Epithelial cell of esophagus (primary cell): ENCODE results near the gene KIAA0586.
"Not testable (repeated sequence)": the region's sequence is repeated elsewhere in the genome, so short reads cannot be mapped to it uniquely, and the experiment has no call there.

ENCODE experiments used
- DNase-seq: peaks from one replicate; pipeline ENCODE4 v3.0.0; 2010; ENCODE audit warnings: low read depth
- H3K4me3 ChIP-seq: 2 replicates; pipeline ENCODE4 v1.5.1; 2011; ENCODE audit warnings: mild to moderate bottlenecking, low read length, control low read depth
- TF ChIP-seq, protein P1 (sequence below): IDR thresholded peaks from 2 replicates; pipeline ENCODE4 v1.5.1; 2011; ENCODE audit warnings: low read depth, mild to moderate bottlenecking, low read length, control low read depth, inconsistent platforms; ENCODE audit not compliant: insufficient read depth; ENCODE audit errors: missing control alignments

The KIAA0586 gene

DNA sequence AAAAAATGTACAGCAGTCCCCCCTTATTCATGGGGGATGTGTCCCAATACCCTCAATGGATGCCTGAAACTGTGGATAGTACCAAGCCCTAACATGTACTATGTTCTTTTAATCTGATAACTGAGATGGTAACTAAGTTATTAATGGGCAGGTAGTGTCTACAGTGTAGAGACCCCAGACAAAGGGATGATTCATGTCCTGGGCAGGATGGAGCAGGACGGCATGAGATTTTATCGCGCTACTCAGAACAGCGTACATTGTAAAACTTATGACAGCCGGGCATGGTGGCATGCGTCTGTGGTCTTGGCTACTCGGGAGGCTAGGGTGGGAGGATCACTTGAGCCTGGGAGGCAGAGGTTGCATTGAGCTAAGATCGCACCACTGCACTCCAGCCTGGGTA is 37.1 kb downstream of the KIAA0586 start:
- peak; percentile 42 for DNase-seq
- no peak overlapping the region for H3K4me3 ChIP-seq
- TF ChIP-seq, protein P1, sequence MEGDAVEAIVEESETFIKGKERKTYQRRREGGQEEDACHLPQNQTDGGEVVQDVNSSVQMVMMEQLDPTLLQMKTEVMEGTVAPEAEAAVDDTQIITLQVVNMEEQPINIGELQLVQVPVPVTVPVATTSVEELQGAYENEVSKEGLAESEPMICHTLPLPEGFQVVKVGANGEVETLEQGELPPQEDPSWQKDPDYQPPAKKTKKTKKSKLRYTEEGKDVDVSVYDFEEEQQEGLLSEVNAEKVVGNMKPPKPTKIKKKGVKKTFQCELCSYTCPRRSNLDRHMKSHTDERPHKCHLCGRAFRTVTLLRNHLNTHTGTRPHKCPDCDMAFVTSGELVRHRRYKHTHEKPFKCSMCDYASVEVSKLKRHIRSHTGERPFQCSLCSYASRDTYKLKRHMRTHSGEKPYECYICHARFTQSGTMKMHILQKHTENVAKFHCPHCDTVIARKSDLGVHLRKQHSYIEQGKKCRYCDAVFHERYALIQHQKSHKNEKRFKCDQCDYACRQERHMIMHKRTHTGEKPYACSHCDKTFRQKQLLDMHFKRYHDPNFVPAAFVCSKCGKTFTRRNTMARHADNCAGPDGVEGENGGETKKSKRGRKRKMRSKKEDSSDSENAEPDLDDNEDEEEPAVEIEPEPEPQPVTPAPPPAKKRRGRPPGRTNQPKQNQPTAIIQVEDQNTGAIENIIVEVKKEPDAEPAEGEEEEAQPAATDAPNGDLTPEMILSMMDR: no peak

DNA sequence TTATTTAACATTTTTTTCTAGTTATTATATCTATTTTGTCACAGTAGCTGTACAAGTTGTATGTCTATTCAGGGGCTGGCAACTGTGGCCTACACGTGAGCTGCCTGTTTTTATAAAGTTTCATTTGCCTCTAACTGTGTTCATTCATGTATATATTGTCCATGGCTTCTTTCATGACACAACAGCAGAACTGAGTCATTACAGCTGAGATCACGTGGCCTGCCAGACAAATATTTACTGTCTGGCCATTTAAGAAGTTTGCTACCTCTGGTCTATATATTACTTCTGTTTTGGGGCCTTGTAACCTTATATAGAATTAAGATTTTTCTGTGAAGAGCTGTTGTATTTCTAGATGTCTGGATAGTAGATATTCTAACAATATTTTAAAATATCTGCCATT is 37.9 kb downstream of the KIAA0586 start:
- TF ChIP-seq, protein P1: no peak
- no peak overlapping the region for H3K4me3 ChIP-seq
- DNase-seq: peak; percentile 78

DNA sequence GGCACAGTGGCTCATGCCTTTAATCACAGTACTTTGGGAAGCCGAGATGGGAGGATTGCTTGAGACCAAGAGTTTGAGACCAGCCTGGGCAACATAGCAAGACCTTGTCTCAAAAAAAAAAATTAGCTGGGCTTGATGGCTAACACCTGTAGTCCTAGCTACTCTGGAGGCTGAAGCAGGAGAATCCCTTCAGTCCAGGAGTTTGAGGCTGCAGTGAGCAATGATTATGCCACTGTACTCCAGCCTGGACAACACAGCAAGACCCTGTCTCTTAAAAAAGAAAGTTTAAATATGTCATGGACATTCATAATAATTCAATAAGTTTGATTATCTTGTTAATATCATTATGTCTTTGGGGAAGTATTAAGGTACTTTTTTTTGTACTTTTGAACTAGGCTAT is 38.9 kb downstream of the KIAA0586 start:
- TF ChIP-seq, protein P1: no peak
- no peak for DNase-seq
- no peak overlapping the region for H3K4me3 ChIP-seq

DNA sequence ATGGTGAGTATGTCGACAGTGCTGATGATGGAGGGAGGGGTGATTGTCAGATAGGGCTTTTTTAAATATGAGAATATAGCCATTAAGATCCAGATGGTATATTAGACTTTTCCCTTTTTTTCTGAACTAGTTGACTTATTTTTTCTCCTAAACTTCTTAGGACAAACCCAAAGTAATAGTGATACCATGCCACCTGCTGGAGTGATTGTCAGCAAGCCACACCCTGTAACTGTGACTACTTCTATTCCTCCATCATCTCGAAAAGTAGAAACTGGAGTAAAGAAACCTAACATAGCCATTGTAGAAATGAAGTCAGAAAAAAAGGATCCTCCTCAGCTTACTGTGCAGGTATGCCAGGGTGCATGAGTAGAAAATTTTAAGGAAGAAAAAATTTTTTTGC is 40.1 kb downstream of the KIAA0586 start:
- DNase-seq: no peak
- H3K4me3 ChIP-seq: no peak overlapping the region
- TF ChIP-seq, protein P1: no peak

DNA sequence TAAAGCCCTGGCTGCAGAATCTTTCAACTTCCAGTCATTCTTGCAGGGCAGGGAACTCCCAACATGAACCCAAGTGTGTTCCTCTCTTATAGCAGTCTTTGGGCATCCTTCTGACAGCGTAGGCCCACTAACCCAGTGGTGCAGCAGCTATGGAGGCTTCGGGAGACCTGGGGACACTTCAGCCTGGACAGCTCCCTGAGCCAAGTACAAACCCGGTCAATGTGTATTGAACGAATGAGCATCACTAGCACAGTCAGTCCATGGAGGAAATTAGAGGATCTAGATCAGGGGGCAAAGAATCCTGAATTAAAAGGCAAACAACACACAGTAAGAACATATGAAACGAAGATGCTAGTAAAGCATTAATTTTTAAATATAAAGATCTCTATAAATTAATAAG is 41.8 kb downstream of the KIAA0586 start:
- no peak overlapping the region for H3K4me3 ChIP-seq

DNA sequence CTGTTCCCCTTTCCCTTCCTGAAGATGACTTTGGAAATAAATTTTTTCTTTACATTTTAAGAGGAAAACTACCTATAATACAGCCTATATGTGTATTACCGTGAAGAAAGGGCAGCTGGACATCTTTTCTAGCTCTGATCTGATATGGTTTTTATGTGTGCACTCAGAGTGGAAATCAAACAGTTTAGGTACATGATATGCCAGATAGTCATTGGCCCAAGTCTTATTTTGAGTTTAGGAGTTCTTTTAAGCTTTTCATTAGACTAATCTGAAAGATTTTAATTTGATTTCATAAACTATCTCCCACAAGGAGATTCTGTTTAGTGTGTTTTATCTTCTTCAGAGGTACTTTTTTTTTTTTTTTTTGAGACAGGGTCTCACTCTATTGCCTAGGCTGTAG is 48.8 kb downstream of the KIAA0586 start:
- no peak for DNase-seq
- no peak overlapping the region for H3K4me3 ChIP-seq
- TF ChIP-seq, protein P1: no peak

More for the DNA sequence above, 41.8 kb downstream of the KIAA0586 start:
- DNase-seq: no peak
- TF ChIP-seq, protein P1: no peak

DNA sequence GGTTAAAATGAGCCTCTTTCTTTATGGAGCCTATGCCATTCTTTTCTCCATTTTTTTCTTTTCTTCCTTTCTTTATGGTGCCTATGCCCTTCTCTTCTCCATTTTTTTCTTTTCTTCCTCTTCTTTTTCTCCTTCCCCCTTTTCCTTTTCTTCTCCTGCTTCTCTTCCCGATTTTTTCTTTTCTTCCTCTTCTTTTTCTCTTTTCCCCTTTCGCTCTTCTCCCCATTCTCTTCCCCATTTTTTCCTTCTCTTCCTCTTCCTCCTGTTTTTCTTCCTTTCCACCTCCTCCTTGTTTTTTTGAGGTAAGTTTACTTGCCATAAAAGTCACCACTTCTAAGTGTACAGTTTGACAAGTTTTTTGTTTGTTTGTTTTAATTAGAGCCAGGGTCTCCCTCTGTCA is 50.1 kb downstream of the KIAA0586 start:
- H3K4me3 ChIP-seq: no peak overlapping the region
- TF ChIP-seq, protein P1: no peak
- no peak for DNase-seq

DNA sequence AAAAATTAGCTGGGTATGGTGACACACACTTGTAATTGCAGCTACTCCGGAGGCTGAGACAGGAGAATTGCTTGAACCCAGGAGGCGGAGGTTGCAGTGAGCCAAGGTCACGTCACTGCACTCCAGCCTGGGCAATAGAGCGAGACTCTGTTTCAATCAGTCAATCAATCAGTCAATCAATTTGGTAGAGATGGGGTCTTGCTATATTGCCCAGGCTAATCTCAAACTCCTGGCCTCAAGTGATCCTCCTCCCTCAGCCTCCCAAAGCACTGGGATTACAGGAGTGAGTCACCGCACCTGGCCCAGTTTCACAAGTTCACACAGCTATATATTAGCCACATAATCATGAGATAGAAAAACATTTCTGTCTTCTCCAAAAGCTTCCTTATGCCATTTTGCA is 50.8 kb downstream of the KIAA0586 start:
- not testable (repeated sequence) for H3K4me3 ChIP-seq, DNase-seq
